SK-N-SH treated with all-trans-retinoic acid at 6 μM for 48 hours (cell line): ENCODE measurements around the gene KRT10.

Experiments used
- BACH2 ChIP-seq: fragments of 250-450 bp; sonication (Bioruptor Pico); IDR thresholded peaks from 2 replicates; pipeline ENCODE4 v1.9.0; 2021; ENCODE audit warnings: mild to moderate bottlenecking, borderline replicate concordance
- ISL1 ChIP-seq: fragments of 250-450 bp; sonication (Bioruptor Pico); IDR thresholded peaks from 2 replicates; pipeline ENCODE4 v2.1.2; 2022; ENCODE audit warnings: mild to moderate bottlenecking, moderate library complexity
- OSR1 ChIP-seq: fragments of 250-450 bp; sonication (Bioruptor Pico); IDR thresholded peaks from 2 replicates; pipeline ENCODE4 v1.8.0; 2022; ENCODE audit warnings: moderate library complexity, mild to moderate bottlenecking, inconsistent platforms
- TCF4 ChIP-seq: fragments of 250-450 bp; sonication (Bioruptor Pico); IDR thresholded peaks from 2 replicates; pipeline ENCODE4 v1.8.0; 2021; ENCODE audit warnings: mild to moderate bottlenecking, moderate library complexity, borderline replicate concordance
- TOX ChIP-seq: fragments of 250-450 bp; sonication (Bioruptor Pico); IDR thresholded peaks from 2 replicates; pipeline ENCODE4 v1.8.0; 2021; ENCODE audit warnings: mild to moderate bottlenecking, moderate library complexity, borderline replicate concordance
- ZC3H10 ChIP-seq: fragments of 250-450 bp; sonication (Bioruptor Pico); IDR thresholded peaks from 2 replicates; pipeline ENCODE4 v1.5.1; 2021; ENCODE audit warnings: mild to moderate bottlenecking, moderate library complexity
- ZFP3 ChIP-seq: fragments of 250-450 bp; sonication (Bioruptor Pico); IDR thresholded peaks from 2 replicates; pipeline ENCODE4 v1.5.0; 2020; ENCODE audit warnings: mild to moderate bottlenecking, moderate library complexity
- ZFP30 ChIP-seq: fragments of 450-650 bp; formaldehyde crosslinking; IDR thresholded peaks from 2 replicates; pipeline ENCODE4 v1.5.0; 2022; ENCODE audit warnings: mild to moderate bottlenecking, moderate library complexity
- ZNF70 ChIP-seq: fragments of 450-650 bp; formaldehyde crosslinking; IDR thresholded peaks from 2 replicates; pipeline ENCODE4 v1.5.0; 2020; ENCODE audit warnings: mild to moderate bottlenecking, moderate library complexity
- TF ChIP-seq, protein P1 (sequence below): fragments of 250-450 bp; sonication (Bioruptor Pico); IDR thresholded peaks from 2 replicates; pipeline ENCODE4 v1.5.1; 2021; ENCODE audit warnings: mild to moderate bottlenecking, moderate library complexity
- TF ChIP-seq, protein P2 (sequence below): fragments of 250-450 bp; sonication (Bioruptor Pico); IDR thresholded peaks from 2 replicates; pipeline ENCODE4 v1.5.0; 2020; ENCODE audit warnings: mild to moderate bottlenecking, moderate library complexity
- TF ChIP-seq, protein P3 (sequence below): fragments of 250-450 bp; sonication (Bioruptor Pico); IDR thresholded peaks from 2 replicates; pipeline ENCODE4 v1.5.1; 2020; ENCODE audit warnings: low read depth, mild to moderate bottlenecking, moderate library complexity
- TF ChIP-seq, protein P4 (sequence below): fragments of 250-450 bp; sonication (Bioruptor Pico); IDR thresholded peaks from 2 replicates; pipeline ENCODE4 v1.8.0; 2020; ENCODE audit warnings: mild to moderate bottlenecking, moderate library complexity, borderline replicate concordance

DNA sequence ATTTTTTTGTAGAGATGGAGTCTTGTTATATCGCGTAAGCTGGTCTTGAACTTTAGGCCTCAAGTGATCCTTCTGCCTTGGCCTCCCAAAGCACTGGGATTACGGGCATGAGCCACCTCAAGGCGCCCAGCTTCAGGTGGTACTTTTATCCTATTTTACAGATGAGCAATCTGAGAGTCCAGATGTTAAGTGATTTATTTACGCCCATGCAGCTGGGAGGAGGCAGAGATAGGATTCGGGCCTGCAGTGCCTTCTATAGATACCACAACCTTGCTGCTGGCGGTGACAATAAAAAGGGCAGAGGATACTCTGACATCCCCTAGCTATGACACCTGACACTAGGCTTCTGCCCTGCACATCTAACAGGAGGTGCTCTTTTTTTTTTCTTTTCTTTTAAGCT, 48.9 kb upstream of the KRT10 start:
- TF ChIP-seq ZFP30 (CRISPR knock-in tag) (no peak), BACH2 (no peak), TCF4 (no peak), ISL1 (CRISPR knock-in tag) (no peak), ZC3H10 (CRISPR knock-in tag) (no peak), OSR1 (no peak), TOX (CRISPR knock-in tag) (no peak), ZFP3 (no peak), ZNF70 (CRISPR knock-in tag) (no peak)
- TF ChIP-seq, protein P1, sequence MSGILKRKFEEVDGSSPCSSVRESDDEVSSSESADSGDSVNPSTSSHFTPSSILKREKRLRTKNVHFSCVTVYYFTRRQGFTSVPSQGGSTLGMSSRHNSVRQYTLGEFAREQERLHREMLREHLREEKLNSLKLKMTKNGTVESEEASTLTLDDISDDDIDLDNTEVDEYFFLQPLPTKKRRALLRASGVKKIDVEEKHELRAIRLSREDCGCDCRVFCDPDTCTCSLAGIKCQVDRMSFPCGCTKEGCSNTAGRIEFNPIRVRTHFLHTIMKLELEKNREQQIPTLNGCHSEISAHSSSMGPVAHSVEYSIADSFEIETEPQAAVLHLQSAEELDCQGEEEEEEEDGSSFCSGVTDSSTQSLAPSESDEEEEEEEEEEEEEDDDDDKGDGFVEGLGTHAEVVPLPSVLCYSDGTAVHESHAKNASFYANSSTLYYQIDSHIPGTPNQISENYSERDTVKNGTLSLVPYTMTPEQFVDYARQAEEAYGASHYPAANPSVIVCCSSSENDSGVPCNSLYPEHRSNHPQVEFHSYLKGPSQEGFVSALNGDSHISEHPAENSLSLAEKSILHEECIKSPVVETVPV (CRISPR knock-in tag) = no peak
- TF ChIP-seq, protein P2, sequence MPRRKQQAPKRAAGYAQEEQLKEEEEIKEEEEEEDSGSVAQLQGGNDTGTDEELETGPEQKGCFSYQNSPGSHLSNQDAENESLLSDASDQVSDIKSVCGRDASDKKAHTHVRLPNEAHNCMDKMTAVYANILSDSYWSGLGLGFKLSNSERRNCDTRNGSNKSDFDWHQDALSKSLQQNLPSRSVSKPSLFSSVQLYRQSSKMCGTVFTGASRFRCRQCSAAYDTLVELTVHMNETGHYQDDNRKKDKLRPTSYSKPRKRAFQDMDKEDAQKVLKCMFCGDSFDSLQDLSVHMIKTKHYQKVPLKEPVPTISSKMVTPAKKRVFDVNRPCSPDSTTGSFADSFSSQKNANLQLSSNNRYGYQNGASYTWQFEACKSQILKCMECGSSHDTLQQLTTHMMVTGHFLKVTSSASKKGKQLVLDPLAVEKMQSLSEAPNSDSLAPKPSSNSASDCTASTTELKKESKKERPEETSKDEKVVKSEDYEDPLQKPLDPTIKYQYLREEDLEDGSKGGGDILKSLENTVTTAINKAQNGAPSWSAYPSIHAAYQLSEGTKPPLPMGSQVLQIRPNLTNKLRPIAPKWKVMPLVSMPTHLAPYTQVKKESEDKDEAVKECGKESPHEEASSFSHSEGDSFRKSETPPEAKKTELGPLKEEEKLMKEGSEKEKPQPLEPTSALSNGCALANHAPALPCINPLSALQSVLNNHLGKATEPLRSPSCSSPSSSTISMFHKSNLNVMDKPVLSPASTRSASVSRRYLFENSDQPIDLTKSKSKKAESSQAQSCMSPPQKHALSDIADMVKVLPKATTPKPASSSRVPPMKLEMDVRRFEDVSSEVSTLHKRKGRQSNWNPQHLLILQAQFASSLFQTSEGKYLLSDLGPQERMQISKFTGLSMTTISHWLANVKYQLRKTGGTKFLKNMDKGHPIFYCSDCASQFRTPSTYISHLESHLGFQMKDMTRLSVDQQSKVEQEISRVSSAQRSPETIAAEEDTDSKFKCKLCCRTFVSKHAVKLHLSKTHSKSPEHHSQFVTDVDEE = no peak
- TF ChIP-seq, protein P3, sequence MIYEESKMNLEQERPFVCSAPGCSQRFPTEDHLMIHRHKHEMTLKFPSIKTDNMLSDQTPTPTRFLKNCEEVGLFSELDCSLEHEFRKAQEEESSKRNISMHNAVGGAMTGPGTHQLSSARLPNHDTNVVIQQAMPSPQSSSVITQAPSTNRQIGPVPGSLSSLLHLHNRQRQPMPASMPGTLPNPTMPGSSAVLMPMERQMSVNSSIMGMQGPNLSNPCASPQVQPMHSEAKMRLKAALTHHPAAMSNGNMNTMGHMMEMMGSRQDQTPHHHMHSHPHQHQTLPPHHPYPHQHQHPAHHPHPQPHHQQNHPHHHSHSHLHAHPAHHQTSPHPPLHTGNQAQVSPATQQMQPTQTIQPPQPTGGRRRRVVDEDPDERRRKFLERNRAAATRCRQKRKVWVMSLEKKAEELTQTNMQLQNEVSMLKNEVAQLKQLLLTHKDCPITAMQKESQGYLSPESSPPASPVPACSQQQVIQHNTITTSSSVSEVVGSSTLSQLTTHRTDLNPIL (CRISPR knock-in tag) = no peak
- TF ChIP-seq, protein P4, sequence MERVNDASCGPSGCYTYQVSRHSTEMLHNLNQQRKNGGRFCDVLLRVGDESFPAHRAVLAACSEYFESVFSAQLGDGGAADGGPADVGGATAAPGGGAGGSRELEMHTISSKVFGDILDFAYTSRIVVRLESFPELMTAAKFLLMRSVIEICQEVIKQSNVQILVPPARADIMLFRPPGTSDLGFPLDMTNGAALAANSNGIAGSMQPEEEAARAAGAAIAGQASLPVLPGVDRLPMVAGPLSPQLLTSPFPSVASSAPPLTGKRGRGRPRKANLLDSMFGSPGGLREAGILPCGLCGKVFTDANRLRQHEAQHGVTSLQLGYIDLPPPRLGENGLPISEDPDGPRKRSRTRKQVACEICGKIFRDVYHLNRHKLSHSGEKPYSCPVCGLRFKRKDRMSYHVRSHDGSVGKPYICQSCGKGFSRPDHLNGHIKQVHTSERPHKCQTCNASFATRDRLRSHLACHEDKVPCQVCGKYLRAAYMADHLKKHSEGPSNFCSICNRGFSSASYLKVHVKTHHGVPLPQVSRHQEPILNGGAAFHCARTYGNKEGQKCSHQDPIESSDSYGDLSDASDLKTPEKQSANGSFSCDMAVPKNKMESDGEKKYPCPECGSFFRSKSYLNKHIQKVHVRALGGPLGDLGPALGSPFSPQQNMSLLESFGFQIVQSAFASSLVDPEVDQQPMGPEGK = no peak
